ENCODE data around the gene FSHR.

GRCh38 chr2:49194701-49195100, 40.4 kb upstream of the FSHR start:
- no peak for TF ChIP-seq CTCF (conservative IDR thresholded peaks at IDR 0.05; ENCODE audit: low read depth, low read length)
- no peak for TF ChIP-seq EZH2 (IDR thresholded peaks at IDR 0.05; ENCODE audit: low read length, unreplicated experiment)

All from PC-3 (cell line).